ENCODE data around the gene CCL4.
A peak's percentile ranks its signal among the peaks of the same experiment; 100 is the strongest.
"Not testable (repeated sequence)": the region's sequence is repeated elsewhere in the genome, so short reads cannot be mapped to it uniquely, and the experiment has no call there.

CCL4 gene

DNA sequence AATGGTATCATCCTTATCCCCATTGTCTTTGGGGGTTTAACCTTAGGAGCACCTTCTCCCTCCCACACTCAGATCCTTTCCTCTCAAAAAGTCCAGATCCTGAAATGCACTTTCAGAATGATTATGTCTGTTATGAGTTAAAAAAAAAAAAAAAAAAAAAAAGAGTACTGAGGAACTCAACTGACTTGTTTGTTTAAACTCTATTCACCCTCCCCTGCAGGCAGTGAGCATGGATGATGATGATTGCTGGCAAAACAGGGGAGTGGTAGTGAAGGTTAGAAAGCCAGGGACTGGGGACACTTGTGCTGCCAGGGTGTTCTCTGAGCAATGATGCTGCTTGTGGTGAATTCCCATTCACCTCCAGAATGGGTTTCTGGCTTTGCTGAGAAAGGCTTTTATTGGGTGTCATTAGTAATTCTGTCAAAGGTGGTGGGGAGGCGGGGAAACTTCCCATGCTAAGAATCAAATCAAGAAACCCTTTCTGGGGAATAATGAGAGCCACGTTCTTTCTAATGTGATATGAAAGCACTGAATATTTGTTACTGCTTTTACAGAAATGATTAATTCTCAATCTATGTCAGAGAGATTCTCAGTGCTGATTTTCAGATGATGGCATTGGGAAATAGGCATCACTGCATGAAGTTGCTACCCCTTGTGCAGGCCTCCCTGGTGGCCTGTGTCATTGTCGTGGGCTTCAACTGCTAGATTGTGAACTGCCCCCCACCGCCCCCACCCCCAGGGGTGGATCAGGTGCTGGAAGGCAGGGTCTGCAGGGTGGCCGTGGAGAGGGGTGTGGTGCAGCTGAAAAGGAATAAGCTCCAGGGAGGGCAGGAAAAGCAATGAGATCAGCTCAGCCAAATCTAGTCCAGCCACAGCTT is 14.1 kb downstream of the CCL4 start:
- TF ChIP-seq CTCF (IDR thresholded peaks at IDR 0.05; ENCODE audit: low read length) (no peak), EZH2phosphoT487 (IDR thresholded peaks at IDR 0.05; ENCODE audit: low read length) (no peak), EZH2 (optimal IDR thresholded peaks at IDR 0.05; ENCODE audit: low read depth, low read length) (no peak)
- Histone ChIP-seq H3K9me3 (replicated peaks; ENCODE audit: insufficient read depth, low read length) (no peaks in the 10 kb centered on the region), H3K36me3 (replicated peaks; ENCODE audit: insufficient read depth, low read length) (no peaks in the 10 kb centered on the region), H2AFZ (ENCODE audit: low read length) (peak overlapping the region; percentile 7; the same call in 1 of the 2 replicates), H3K9me2 (replicated peaks; ENCODE audit: insufficient read depth, low read length) (no peaks in the 10 kb centered on the region), H3K4me2 (ENCODE audit: low read depth, low read length) (peak overlapping the region; percentile 47), H3F3A (ENCODE audit: insufficient read depth, low read length) (peaks cover 8% of the 10 kb centered on the region), H3K79me2 (ENCODE audit: low read length) (no peaks in the 10 kb centered on the region), H3K4me1 (ENCODE audit: low read length) (peaks cover 22% of the 10 kb centered on the region), H4K20me1 (ENCODE audit: insufficient read depth, low read length) (no peaks in the 10 kb centered on the region), H3K27ac (ENCODE audit: low read length) (peak overlapping the region; percentile 69), H3K4me3 (ENCODE audit: low read length) (no peak overlapping the region), H3K9ac (ENCODE audit: low read length) (peak overlapping the region; percentile 38; the same call in 1 of the 2 replicates), H3K27me3 (replicated peaks; ENCODE audit: insufficient read depth, low read length) (no peaks in the 10 kb centered on the region)
- no peak for DNase-seq

GRCh38 chr17:36118477-36119353 is 15.1 kb downstream of the CCL4 start:
- Histone ChIP-seq H3K9me2 (replicated peaks; ENCODE audit: insufficient read depth, low read length) (no peaks in the 10 kb centered on the region), H3K27me3 (replicated peaks; ENCODE audit: insufficient read depth, low read length) (no peaks in the 10 kb centered on the region), H3K9ac (ENCODE audit: low read length) (peak overlapping the region; percentile 38), H3K79me2 (ENCODE audit: low read length) (no peaks in the 10 kb centered on the region), H3K27ac (ENCODE audit: low read length) (peak overlapping the region; percentile 69), H3K36me3 (replicated peaks; ENCODE audit: insufficient read depth, low read length) (no peaks in the 10 kb centered on the region), H3K4me2 (ENCODE audit: low read depth, low read length) (peak overlapping the region; percentile 47), H3K4me3 (ENCODE audit: low read length) (peak overlapping the region; percentile 12), H3K4me1 (ENCODE audit: low read length) (peaks cover 22% of the 10 kb centered on the region), H2AFZ (ENCODE audit: low read length) (peak overlapping the region; percentile 7), H4K20me1 (ENCODE audit: insufficient read depth, low read length) (no peaks in the 10 kb centered on the region), H3K9me3 (replicated peaks; ENCODE audit: insufficient read depth, low read length) (no peaks in the 10 kb centered on the region), H3F3A (ENCODE audit: insufficient read depth, low read length) (peaks cover 8% of the 10 kb centered on the region)
- DNase-seq: peak; percentile 75
- no peak for TF ChIP-seq EZH2phosphoT487 (IDR thresholded peaks at IDR 0.05; ENCODE audit: low read length)
- no peak for TF ChIP-seq EZH2 (optimal IDR thresholded peaks at IDR 0.05; ENCODE audit: low read depth, low read length)
- TF ChIP-seq CTCF (IDR thresholded peaks at IDR 0.05; ENCODE audit: low read length): peak; percentile 62

DNA sequence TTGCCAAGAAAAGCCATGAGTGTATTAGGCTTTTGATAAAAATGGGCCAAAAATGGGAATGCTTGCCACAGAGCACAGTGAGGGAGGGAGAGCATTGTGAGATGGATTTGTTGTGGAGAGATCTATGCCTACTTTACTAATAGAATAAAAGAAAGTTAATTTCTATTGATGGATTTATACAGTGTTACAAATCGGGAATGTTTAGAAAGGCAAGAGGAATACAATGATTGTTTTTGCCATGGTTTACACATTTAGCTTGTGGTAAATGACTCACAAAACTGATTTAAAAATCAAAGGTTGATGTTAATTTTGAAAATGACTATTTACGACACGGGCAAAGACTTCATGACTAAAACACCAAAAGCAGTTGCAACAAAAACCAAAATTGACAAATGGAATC is 16.6 kb downstream of the CCL4 start:
- H3K4me2 ChIP-seq (ENCODE audit: low read depth, low read length): no peak overlapping the region
- no peaks in the 10 kb centered on the region for H3K36me3 ChIP-seq (replicated peaks; ENCODE audit: insufficient read depth, low read length)
- TF ChIP-seq EZH2phosphoT487 (IDR thresholded peaks at IDR 0.05; ENCODE audit: low read length): no peak
- H3K27me3 ChIP-seq (replicated peaks; ENCODE audit: insufficient read depth, low read length): no peaks in the 10 kb centered on the region
- no peaks in the 10 kb centered on the region for H4K20me1 ChIP-seq (ENCODE audit: insufficient read depth, low read length)
- peaks cover 8% of the 10 kb centered on the region for H3F3A ChIP-seq (ENCODE audit: insufficient read depth, low read length)
- H3K4me1 ChIP-seq (ENCODE audit: low read length): peaks cover 22% of the 10 kb centered on the region
- H3K27ac ChIP-seq (ENCODE audit: low read length): no peak overlapping the region
- no peak overlapping the region for H3K4me3 ChIP-seq (ENCODE audit: low read length)
- no peaks in the 10 kb centered on the region for H3K79me2 ChIP-seq (ENCODE audit: low read length)
- H3K9me3 ChIP-seq (replicated peaks; ENCODE audit: insufficient read depth, low read length): no peaks in the 10 kb centered on the region
- no peak for DNase-seq
- H3K9ac ChIP-seq (ENCODE audit: low read length): no peak overlapping the region
- no peak overlapping the region for H2AFZ ChIP-seq (ENCODE audit: low read length)
- no peaks in the 10 kb centered on the region for H3K9me2 ChIP-seq (replicated peaks; ENCODE audit: insufficient read depth, low read length)

DNA sequence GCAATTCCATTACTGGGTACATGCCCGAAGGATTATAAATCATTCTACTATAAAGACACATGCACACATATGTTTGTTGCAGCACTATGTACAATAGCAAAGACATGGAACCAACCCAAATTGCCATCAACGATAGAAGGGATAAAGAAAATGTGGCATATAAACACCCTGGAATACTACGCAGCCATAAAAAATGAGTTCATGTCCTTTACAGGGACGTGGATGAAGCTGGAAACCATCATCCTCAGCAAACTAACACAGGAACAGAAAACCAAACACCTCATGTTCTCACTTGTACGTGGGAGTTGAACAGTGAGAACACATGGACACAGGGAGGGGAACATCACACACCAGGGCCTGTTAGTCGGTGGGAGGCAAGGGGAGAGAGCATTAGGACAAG is 17.5 kb downstream of the CCL4 start:
- DNase-seq; H3K36me3 ChIP-seq (replicated peaks; ENCODE audit: insufficient read depth, low read length); H2AFZ ChIP-seq (ENCODE audit: low read length); H3K9me3 ChIP-seq (replicated peaks; ENCODE audit: insufficient read depth, low read length); H3K4me3 ChIP-seq (ENCODE audit: low read length); H3K27ac ChIP-seq (ENCODE audit: low read length); H3K79me2 ChIP-seq (ENCODE audit: low read length); H3K9me2 ChIP-seq (replicated peaks; ENCODE audit: insufficient read depth, low read length); H3K9ac ChIP-seq (ENCODE audit: low read length); H4K20me1 ChIP-seq (ENCODE audit: insufficient read depth, low read length); H3K27me3 ChIP-seq (replicated peaks; ENCODE audit: insufficient read depth, low read length); H3K4me2 ChIP-seq (ENCODE audit: low read depth, low read length); H3F3A ChIP-seq (ENCODE audit: insufficient read depth, low read length): not testable (repeated sequence)
- H3K4me1 ChIP-seq (ENCODE audit: low read length): peaks cover 22% of the 10 kb centered on the region
